Stimulated activated CD4-positive, alpha-beta T cell treated with anti-CD3 and anti-CD28 coated beads, Interleukin-1b, Interleukin-23, amount 100 ng/mL, for 4 hours (primary cell): Measurements from ENCODE around the gene DUSP11.
A peak's percentile ranks its signal among the peaks of the same experiment; 100 is the strongest.
"Not testable (repeated sequence)": the region's sequence is repeated elsewhere in the genome, so short reads cannot be mapped to it uniquely, and the experiment has no call there.

Source experiments
- DNase-seq, 2 donors: peaks; one replicate each; pipeline ENCODE4 v3.0.0-alpha.2; 2020; ENCODE audit warnings: low read depth in 2 of 2

The DUSP11 gene

GRCh38 chr2:73772819-73773218, 7.1 kb downstream of the DUSP11 start:
- DNase-seq: no peak

DNA sequence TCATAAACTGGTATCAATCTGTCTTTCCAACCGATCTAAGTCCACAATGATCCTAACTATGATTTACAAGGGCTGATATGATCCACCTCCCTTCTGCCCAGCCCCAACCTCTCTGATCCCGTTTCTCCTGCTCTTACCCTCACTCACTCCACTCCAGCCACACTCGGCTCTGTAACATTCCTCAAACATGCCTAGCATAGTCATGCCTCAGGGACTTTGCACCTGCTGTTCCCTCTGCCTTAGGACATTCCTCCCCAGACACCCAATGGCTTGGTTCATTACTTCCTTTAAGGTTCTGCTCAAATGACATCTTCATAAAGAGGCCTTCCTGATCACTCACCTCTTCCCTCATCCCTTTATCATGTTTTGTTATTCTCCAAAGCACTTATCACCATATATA, 9.2 kb downstream of the DUSP11 start:
- DNase-seq: no peak

DNA sequence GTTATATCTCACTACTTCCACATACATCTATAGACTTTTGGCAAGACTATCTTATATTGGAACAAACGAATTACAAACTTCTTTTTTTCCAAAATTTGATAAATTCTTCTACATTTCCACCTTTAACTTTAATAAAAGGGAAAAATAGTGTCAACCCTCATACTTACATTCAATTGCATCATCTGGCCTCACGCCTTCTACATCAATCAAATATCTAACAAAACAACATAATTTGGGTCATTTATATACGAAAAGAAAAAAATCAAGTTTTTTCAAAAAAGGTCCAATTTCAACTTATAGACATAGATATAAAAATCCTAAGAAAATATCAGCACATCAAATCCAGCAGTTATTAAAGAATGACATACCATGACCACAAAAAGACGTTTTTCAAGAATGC, 12.9 kb downstream of the DUSP11 start:
- no peak for DNase-seq

DNA sequence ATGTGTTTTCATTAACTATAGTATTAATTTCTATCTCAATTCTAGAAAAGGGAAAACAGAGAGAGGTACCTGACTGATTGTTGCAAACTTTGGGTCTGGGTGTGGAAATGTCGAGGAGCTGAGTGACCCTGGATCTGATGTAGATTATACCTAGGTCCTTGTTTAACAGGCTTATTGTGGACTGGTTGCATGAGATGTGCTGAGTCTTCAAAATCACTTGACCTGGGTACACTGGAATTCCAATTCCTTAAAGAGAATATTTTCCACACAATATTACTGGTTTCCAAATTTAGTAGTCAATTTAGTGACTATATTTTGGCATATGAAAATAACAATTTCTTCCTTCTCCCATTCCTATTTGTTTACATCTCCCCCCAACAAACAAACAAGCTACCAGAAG, 13.6 kb downstream of the DUSP11 start:
- no peak for DNase-seq

GRCh38 chr2:73764945-73765344, 15.0 kb downstream of the DUSP11 start:
- DNase-seq: no peak

DNA sequence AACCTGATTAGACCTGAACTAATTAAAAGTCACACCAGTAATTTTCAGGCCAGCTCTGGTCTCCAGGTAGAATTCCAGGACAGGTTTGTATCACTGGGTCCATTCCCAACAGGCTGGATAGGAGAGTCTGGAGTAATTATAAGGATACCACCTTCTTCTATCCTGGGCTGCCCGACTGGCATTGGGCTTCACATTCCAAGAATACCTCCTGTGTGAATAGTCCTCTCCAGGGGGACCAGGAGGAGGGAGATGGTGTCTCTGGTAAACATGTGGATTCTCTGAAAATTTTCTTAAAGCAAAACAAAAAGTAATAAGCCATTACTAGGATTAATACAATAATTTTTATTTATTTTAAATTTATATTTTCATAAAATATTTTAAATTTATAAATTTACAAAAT, 17.3 kb downstream of the DUSP11 start:
- DNase-seq: no peak

GRCh38 chr2:73759904-73760303, 20.0 kb downstream of the DUSP11 start:
- DNase-seq: no peak

DNA sequence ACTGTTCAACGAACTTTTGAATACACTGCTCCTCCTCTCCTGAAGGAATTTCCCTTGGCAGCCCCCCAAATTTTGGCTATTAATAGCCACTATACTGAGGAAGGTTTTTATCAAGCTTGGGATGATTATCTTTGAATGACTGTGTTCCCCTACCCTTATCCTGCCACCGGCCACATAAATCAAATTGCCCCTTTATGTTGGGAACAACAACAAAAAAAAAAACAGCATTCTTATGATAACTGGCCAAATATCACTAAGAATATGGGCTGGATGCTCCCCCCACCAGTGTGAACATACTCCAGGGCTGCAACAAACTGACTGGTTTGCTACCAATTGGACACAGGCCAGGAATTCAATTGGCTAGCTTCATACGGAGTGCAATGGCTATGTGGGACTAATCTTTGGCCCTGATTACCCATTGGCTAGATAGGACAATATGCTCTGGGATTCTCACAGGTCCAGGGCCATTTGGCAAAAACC, 20.6 kb downstream of the DUSP11 start:
- DNase-seq: no peak

DNA sequence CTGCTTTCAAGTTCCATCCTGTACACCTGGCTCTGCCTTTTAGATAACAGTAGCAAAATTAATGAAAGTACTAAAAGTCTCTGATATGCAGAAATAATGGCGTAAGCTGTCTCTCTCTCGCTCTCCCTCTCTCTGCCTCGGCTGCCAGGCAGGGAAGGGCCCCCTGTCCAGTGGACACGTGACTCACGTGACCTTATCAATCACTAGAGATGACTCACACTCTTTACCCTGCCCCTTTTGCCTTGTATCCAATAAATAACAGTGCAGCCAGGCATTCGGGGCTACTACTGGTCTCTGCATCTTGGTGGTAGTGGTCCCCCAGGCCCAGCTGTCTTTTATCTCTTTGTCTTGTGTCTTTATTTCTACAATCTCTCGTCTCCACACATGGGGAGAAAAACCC, 25.6 kb downstream of the DUSP11 start:
- DNase-seq: not testable (repeated sequence)

GRCh38 chr2:73749314-73749713, 30.6 kb downstream of the DUSP11 start:
- DNase-seq: no peak

- DNase-seq: no peak
Observed at GRCh38 chr2:73746877-73747208, 33.1 kb downstream of the DUSP11 start.

DNA sequence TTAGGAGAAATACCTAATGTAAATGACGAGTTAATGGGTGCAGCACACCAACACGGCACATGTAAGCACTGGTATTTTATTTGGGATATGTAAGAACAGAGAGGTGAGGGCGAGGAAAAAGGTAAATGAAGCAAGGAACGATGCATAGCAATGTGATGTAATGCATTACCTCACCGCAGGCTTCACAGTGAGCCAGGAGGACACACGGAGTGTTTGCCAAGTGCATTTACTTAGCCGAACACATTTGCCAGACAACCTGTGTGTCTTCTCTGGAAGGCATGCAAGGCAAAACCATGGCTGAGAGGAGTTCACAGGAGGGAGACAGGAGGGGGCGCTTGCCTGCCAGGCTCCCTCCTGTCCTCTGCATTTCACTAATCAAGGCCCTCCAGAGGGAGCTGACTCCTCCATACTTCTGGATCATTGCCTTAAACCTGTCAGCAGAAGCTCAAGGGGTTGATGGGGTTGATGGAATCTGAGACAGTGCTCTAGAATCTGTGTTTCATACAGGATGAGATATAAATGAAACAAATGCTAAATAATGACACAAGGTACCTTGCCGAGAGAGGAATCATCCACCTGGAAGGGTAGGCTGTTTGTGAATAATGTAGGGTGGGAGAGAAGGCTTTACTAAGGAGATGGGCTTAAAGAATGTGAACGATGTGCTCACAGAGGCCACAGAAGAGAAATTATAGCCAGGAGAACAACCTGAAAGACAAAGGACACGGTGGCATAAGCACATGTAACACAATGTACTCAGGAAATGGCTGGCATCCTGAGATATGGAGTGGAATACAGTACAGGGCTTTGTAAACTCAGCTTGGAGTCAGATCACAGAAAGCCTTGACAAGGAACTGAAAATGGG, 33.7 kb downstream of the DUSP11 start:
- no peak for DNase-seq

DNA sequence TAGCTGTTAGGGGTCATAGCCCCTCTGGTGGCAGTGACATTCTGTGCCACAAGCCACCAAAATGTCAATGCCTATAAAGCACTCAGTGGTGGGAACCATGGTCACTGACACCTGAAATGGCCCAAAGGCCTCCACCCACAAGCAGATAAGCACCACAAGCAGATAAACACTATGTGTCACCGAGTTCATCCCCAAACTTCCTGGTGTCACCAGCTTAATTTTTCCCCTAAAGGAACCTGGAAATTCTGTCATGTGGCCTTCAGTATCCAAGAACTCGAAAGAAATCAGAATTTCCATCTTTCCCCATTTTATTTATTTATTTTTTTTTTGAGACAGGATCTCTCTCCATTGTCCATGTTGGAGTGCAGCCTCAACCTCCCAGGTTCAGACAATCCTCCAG, 39.1 kb downstream of the DUSP11 start:
- DNase-seq: no peak

- DNase-seq: no peak
Observed at GRCh38 chr2:73739101-73739500, 40.8 kb downstream of the DUSP11 start.

DNA sequence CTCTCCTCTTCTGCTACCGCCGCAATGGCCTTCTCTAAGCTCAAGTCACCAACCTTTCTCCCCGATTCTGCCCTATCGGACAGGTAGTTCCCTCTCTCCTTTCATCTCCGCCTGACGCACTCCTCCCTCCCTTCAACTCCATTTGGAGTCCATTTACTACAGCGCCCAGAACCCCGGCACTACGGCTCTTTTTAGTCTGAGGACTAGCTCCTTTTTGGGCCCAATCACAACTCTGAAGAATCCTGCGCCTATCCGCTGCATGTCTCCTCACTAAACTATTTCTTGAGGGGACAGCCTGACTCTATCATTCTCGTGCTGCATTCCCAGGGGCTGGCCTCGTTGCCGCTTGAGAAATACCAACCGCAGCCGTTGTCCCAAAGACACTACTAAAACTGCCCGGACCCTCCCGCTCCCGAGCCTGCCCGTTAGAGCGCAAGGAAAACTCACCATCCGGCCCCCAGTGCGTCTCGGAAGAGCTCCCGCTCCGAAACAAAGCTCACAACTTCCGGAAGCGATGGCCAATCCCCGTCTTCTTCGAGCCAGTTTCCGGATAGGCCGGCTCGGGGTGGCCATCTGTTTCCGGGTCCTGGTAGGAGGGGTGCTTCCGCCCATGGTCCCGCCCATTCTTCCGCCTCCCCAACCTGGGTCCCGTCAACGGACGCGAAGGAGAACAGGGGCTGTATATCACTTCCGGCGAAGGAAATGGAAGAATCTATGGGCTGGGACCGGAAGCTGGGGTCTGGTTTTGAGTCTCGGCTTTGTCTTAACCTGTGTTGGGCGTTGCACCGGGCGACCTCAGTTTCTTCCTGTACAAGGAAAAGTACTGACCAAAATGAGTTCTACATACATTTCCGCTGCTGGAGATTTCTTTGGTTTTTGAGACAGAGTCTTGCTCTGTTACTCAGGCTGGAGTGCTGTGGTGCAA, 42.8 kb downstream of the DUSP11 start, which contains the start of gene TPRKB:
TSS of gene TPRKB (minus strand) at position 491 of the 925 bp plus-strand sequence. CDS start 2,776 bp downstream, outside the sequence.
- peak; percentile 86 for DNase-seq

- DNase-seq: no peak
Observed at GRCh38 chr2:73736378-73736777, 43.5 kb downstream of the DUSP11 start.

GRCh38 chr2:73730810-73731209, 49.1 kb downstream of the DUSP11 start:
- no peak for DNase-seq

GRCh38 chr2:73728711-73729110, 51.2 kb downstream of the DUSP11 start:
- no peak for DNase-seq

- no peak for DNase-seq
Observed at GRCh38 chr2:73728043-73728442, 51.9 kb downstream of the DUSP11 start.

DNA sequence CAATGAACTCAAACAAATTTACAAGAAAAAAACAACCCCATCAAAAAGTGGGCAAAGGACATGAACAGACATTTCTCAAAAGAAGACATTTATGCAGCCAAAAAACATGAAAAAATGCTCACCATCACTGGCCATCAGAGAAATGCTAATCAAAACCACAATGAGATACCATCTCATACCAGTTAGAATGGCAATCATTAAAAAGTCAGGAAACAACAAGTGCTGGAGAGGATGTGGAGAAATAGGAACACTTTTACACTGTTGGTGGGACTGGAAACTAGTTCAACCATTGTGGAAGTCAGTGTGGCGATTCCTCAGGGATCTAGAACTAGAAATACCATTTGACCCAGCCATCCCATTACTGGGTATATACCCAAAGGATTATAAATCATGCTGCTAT, 53.2 kb downstream of the DUSP11 start:
- DNase-seq: not testable (repeated sequence)

DNA sequence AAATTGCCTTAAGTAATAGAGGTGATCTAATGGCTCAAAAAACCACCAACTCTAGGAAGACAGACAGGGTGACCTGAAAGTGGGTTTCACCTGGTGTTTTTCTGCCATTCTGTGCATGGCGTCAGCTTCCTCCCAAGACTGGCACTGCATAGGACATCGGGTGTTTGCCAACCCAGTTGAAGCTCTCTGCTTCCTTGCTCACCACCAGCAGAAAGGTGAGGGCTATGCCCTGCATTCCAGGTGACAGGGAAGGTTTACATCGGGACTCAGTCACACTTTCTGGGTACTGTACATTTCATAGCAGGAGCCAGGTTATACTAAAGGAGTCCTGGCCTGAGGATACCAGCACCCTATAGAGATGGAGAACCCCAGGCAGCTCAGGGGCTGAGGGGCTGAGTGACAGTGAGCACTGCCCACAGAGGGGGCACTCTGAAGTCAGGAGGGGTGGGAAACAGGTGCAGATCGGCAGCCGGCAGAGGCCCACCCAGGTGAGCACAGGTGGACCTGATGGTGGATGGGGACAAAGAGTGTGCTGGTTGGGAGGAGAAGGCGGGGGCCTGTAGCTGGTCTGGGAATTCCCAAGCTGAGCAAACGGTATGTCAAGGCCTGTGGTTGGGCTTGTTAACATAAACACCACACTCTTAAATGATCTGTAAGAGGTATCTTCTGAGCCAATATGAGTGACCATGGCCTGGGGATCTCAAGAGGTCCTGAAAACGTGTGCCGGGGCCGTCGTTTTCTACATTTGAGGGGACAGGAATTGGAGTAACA, 60.9 kb downstream of the DUSP11 start:
- no peak for DNase-seq

- no peak for DNase-seq
Observed at GRCh38 chr2:73718421-73718820, 61.5 kb downstream of the DUSP11 start.
